GM20000 (cell line): ENCODE measurements around the gene ARRDC3.

ENCODE experiments used
- DNase-seq: peaks from one replicate; pipeline ENCODE4 v3.0.0; 2012; ENCODE audit warnings: low spot score
- TF ChIP-seq, protein P1 (sequence below): IDR thresholded peaks from 2 replicates; pipeline ENCODE4 v1.5.1; 2012; ENCODE audit warnings: mild to moderate bottlenecking, control low read depth; ENCODE audit errors: extremely low read depth, missing control alignments

ARRDC3 gene

DNA sequence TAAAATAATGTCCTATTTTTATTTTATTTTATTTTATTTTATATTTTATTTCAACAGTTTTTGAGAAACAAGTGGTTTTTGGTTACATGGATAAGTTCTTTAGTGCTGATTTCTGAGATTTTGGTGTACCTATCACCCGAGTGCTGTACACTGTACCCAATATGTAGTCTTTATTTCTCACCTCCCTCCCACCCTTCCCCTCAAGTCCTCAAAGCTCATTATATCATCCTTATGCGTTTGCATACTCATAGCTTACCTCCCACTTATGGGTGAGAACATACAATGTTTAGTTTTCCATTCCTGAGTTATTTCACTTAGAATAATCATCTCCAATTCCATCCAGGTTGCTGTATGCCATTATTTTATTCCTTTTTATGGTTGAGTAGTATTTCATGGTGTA, 63.5 kb downstream of the ARRDC3 start:
- TF ChIP-seq, protein P1, sequence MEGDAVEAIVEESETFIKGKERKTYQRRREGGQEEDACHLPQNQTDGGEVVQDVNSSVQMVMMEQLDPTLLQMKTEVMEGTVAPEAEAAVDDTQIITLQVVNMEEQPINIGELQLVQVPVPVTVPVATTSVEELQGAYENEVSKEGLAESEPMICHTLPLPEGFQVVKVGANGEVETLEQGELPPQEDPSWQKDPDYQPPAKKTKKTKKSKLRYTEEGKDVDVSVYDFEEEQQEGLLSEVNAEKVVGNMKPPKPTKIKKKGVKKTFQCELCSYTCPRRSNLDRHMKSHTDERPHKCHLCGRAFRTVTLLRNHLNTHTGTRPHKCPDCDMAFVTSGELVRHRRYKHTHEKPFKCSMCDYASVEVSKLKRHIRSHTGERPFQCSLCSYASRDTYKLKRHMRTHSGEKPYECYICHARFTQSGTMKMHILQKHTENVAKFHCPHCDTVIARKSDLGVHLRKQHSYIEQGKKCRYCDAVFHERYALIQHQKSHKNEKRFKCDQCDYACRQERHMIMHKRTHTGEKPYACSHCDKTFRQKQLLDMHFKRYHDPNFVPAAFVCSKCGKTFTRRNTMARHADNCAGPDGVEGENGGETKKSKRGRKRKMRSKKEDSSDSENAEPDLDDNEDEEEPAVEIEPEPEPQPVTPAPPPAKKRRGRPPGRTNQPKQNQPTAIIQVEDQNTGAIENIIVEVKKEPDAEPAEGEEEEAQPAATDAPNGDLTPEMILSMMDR = no peak
- DNase-seq = no peak

DNA sequence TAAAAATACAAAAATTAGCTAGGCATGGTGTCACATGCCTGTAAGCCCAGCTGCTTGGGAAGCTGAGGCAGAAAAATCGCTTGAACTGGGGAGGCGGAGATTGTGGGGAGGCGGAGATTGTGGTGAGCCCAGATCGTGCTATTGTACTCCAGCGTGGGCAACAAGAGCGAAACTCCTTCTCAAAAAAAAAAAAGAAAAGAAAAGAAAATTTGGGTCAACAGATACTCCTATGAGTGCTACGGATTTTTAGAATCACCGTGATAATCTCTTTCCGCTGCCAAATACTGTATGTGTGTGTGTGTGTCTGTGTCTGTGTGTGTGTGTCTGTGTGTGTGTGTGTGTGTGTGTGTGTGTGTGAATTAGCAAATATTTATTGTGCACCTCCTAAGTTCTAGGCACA, 64.4 kb downstream of the ARRDC3 start:
- TF ChIP-seq, protein P1 = no peak
- DNase-seq = no peak
